Kidney (tissue), 14 donors: ENCODE measurements around the gene TPBGL. TPM values are rescaled to one million over a fixed set of nuclear protein-coding genes. Genes with fewer than 3 reads are reported as not detected.

Source experiments
- DNase-seq, 5 donors: peaks; one replicate each; pipeline ENCODE4 v3.0.0-alpha.2; 2013 to 2020
- FAIRE-seq: peaks from 2 replicates; lab custom pipeline; 2012; peaks lifted over from hg19 to GRCh38; lab: Jason Lieb, UNC
- H3K27ac ChIP-seq, 2 donors: one replicate each; pipeline ENCODE4 v1.7.0; 2013; ENCODE audit warnings: low read depth in 2 of 2, low read length in 2 of 2, inconsistent platforms in 1 of 2
- H3K27me3 ChIP-seq: one replicate; pipeline ENCODE4 v1.7.1; 2013; ENCODE audit warnings: low read length, inconsistent platforms; ENCODE audit not compliant: control insufficient read depth, insufficient read depth
- H3K36me3 ChIP-seq, 3 donors: one replicate each; pipeline versions ENCODE4 v1.7.0 to v1.7.1; 2013; ENCODE audit warnings: low read length in 3 of 3, control low read depth in 1 of 3, inconsistent platforms in 1 of 3; ENCODE audit not compliant: insufficient read depth in 3 of 3, control insufficient read depth in 2 of 3
- H3K4me1 ChIP-seq, 3 donors: one replicate each; pipeline versions ENCODE4 v1.7.0 to v1.7.1; 2013; ENCODE audit warnings: low read length in 3 of 3, inconsistent platforms in 1 of 3, low read depth in 1 of 3; ENCODE audit not compliant: control insufficient read depth in 2 of 3, insufficient read depth in 2 of 3
- H3K4me3 ChIP-seq, 3 donors: one replicate each; pipeline versions ENCODE4 v1.7.0 to v1.8.1; 2013; ENCODE audit warnings: low read length in 3 of 3, control low read depth in 1 of 3, inconsistent platforms in 1 of 3
- H3K9ac ChIP-seq, 3 donors: one replicate each; pipeline versions ENCODE4 v1.7.0 to v1.7.1; 2013; ENCODE audit warnings: low read length in 3 of 3, control low read depth in 1 of 3, inconsistent platforms in 1 of 3
- H3K9me3 ChIP-seq, 3 donors: one replicate each; pipeline versions ENCODE4 v1.7.0 to v1.7.1; 2013; ENCODE audit warnings: low read length in 3 of 3, control low read depth in 1 of 3, inconsistent platforms in 1 of 3; ENCODE audit not compliant: control insufficient read depth in 2 of 3, insufficient read depth in 1 of 3
- intact Hi-C: fragments of 100-400 bp; cut with DNase I; formaldehyde crosslinking; loops from one replicate; pipeline ENCODE4 v1.11.1; 2022
- polyA plus RNA-seq: library from polyadenylated mRNA; stranded (reverse); fragments of 350-450 nt; fragmentation: Illumina TruSeq; extraction: RNeasy Lipid Tissue Mini Kit (QIAGEN cat#74804); gene quantifications from one replicate; pipeline ENCODE4 v1.2.3, GENCODE V29; 2014; ENCODE audit warnings: low read depth, low replicate concordance; ENCODE audit not compliant: insufficient read depth
- total RNA-seq: library from RNA; stranded (reverse); fragmentation: NEBNext Ultra II Directional; extraction: Animal tissue kit (Norgen Biotek cat#: 25700); gene quantifications from one replicate; pipeline ENCODE4 v1.2.1, GENCODE V29; 2021
- TF ChIP-seq, protein P1 (sequence below): IDR thresholded peaks from 3 replicates; pipeline ENCODE4 v1.5.1; 2012; ENCODE audit warnings: mild to moderate bottlenecking, moderate library complexity, borderline replicate concordance; ENCODE audit not compliant: insufficient read depth; ENCODE audit errors: extremely low read depth
- donor health status: control.
- donor health status: control.
- donor health status: control.
- donor health status: control.
- donor health status: control.
- donor health status: DM: yes; HTN: yes; CAD: no.
- donor health status: Normal renal cell carcinoma (clear cell type).

The TPBGL gene
- total and polyA plus RNA-seq, 2 donors from 2014 or later: 0.13 to 0.69 TPM

DNA sequence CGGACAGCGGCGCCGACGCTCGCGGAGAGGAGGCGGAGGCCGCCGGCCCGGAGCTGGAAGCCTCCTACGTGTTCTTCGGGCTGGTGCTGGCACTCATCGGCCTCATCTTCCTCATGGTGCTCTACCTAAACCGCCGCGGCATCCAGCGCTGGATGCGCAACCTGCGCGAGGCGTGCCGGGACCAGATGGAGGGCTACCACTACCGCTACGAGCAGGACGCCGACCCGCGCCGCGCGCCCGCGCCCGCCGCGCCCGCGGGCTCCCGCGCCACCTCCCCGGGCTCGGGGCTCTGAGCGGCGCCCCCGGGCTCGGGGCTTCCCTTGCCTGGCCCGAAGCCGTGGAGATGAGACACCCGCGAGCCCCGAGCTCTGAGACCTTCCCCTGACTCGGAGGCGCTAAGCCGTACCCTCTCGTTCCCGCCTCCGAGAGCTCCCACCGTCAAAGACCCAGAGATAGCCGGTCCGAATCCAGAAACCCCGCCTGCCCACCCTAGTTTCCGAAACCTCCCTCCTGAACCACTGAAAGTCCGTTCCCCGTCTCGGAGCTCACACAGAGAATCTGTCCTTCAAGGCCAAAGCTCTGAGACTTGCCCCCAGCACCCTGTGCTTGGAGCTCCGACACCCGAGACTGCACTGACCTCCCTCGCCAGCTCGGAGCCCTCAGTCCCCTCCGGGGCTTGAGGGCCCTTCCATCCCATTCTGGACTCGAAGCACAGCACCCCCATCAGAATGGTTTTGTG lies 1.5 kb downstream of the TPBGL start:
- intact Hi-C loops: loop anchor here (10.0 kb wide), 1 partner anchor 217 kb away; no protein-coding TSS in a partner anchor
- DNase-seq: no peak
- no peak overlapping the region for H3K9ac ChIP-seq
- FAIRE-seq: no peak
- no peaks in the 10 kb centered on the region for H3K36me3 ChIP-seq
- H3K27ac ChIP-seq: no peak overlapping the region
- H3K27me3 ChIP-seq: peaks cover 23% of the 10 kb centered on the region
- H3K4me3 ChIP-seq: peak overlapping the region in 1 of 3 donors; percentile 16
- H3K4me1 ChIP-seq: peaks cover 0 to 10% (median 0%) of the 10 kb centered on the region in 3 donors
- TF ChIP-seq, protein P1, sequence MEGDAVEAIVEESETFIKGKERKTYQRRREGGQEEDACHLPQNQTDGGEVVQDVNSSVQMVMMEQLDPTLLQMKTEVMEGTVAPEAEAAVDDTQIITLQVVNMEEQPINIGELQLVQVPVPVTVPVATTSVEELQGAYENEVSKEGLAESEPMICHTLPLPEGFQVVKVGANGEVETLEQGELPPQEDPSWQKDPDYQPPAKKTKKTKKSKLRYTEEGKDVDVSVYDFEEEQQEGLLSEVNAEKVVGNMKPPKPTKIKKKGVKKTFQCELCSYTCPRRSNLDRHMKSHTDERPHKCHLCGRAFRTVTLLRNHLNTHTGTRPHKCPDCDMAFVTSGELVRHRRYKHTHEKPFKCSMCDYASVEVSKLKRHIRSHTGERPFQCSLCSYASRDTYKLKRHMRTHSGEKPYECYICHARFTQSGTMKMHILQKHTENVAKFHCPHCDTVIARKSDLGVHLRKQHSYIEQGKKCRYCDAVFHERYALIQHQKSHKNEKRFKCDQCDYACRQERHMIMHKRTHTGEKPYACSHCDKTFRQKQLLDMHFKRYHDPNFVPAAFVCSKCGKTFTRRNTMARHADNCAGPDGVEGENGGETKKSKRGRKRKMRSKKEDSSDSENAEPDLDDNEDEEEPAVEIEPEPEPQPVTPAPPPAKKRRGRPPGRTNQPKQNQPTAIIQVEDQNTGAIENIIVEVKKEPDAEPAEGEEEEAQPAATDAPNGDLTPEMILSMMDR: no peak
- no peaks in the 10 kb centered on the region for H3K9me3 ChIP-seq

DNA sequence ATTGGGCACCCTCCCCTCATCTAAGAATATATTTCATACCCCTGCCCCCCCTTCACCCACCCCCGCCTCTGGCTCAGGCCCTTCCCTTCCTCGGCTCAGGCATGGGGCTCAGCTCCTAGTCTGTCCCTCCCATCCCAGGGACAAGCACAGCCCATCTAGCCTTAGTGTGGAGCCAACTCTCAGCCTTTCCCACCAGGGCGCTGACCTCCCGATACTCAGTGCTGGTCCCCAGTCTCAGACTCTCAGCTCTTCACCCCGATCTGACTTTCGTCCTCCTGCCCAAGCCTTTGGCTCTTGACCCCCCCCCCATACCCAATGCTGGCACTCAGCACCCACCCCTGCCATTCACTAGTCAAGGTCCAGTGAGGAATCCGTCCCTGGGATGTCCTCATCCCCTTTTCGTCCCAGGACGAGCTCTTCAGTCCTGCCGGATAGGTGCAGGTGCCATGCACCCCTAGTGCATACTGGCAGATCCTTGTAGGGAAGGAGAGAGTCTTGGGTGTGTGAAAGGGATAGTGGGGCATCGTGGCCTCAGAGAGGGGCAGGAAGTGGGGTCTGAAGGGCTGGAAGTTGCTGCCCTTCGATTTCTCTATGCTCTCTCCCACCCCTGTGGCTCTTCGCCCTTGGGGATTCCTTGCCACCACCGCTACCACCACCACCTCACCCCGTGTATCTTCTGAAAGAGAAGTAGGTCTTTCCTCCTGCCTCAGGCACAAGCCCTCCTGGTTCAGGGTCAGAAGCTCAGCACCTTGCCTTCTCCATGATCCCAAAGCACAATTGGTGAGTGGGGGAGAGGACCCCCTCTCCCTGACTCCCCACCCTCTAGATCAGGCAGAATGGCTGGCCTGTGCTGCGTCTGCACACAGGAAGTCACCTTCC lies 2.4 kb downstream of the TPBGL start:
- no peak overlapping the region for H3K27ac ChIP-seq
- H3K27me3 ChIP-seq: peaks cover 23% of the 10 kb centered on the region
- H3K4me3 ChIP-seq: no peak overlapping the region
- peaks cover 0 to 10% (median 0%) of the 10 kb centered on the region in 3 donors for H3K4me1 ChIP-seq
- TF ChIP-seq, protein P1: no peak
- no peaks in the 10 kb centered on the region for H3K9me3 ChIP-seq
- no peak overlapping the region for H3K9ac ChIP-seq
- FAIRE-seq: no peak
- DNase-seq: peak in 1 of 5 donors; percentile 52
- H3K36me3 ChIP-seq: no peaks in the 10 kb centered on the region
- intact Hi-C loops: loop anchor here (10.0 kb wide), 1 partner anchor 218 kb away; no protein-coding TSS in a partner anchor

DNA sequence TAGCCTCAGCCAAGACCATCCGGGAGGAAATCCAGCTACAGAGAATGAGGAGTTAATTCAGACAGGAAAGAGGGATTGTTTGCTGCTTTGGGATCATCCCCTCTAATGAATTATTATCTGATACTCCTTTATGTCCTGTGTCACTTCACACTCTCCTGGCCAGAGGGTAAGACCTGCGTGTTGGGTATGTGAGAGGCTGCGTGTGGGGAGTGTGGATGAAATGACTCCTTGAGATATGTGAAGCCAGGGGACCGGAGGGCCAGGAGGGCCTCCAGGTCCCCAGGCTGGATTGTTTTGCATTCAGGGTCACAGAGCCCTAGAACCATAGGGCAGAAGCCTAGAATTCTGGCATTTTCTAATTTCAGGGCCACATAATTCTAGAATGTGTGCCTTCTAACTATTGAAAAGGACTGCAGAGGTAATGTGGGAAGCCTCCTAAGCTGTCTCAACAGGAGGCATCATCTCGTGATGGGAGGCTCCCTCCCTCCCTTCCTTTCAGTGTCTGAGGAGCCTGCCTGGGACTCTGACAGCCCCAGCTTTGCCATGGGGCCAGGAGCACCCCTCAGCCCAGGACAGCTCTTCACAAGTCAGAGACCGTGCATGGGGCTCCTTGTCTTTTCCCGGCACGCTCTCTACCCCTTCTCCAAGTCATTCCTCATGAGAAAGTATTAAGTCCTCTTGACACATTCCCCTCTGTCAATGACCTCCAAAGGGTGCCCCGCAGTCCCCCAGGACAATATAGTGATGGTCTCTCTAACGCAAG lies 3.7 kb downstream of the TPBGL start:
- Histone ChIP-seq H3K36me3 (no peaks in the 10 kb centered on the region), H3K4me1 (peaks cover 0 to 10% (median 0%) of the 10 kb centered on the region in 3 donors), H3K27ac (no peak overlapping the region), H3K4me3 (no peak overlapping the region), H3K27me3 (peaks cover 21% of the 10 kb centered on the region), H3K9me3 (no peaks in the 10 kb centered on the region), H3K9ac (no peak overlapping the region)
- FAIRE-seq (no peak), DNase-seq (peak in 1 of 5 donors; percentile 18)
- intact Hi-C loops: loop anchor here (10.0 kb wide), 1 partner anchor 219 kb away; no protein-coding TSS in a partner anchor
- TF ChIP-seq, protein P1: no peak
